NCI-H524 treated with DMSO at 0.1 percent for 48 hours (cell line): ENCODE results near the gene ADAM17.
"Not testable (repeated sequence)": the region's sequence is repeated elsewhere in the genome, so short reads cannot be mapped to it uniquely, and the experiment has no call there.

Source experiments
- DNase-seq: peaks from one replicate; lab custom pipeline; 2025; lab: John Stamatoyannopoulos, UW

The ADAM17 gene

DNA sequence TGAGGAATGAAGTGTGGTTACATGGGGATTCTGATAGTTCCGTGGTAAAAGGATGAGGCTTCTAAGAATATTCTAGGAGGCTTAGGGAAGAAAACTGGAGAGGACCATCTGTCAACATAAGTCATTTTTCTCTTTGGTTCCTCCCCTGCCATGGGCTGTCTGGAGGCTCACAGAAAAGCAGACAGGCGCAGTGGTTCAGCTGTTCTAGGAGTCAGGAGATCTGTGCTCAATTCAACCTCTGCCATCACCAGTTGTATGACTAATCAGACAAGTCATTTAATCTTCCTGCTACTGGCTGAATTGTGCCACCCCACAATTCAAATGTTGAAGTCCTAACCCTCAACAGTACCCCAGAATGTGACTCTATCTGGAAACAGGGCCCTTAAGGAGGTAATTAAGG lies 36.4 kb downstream of the ADAM17 start:
- DNase-seq = no peak

DNA sequence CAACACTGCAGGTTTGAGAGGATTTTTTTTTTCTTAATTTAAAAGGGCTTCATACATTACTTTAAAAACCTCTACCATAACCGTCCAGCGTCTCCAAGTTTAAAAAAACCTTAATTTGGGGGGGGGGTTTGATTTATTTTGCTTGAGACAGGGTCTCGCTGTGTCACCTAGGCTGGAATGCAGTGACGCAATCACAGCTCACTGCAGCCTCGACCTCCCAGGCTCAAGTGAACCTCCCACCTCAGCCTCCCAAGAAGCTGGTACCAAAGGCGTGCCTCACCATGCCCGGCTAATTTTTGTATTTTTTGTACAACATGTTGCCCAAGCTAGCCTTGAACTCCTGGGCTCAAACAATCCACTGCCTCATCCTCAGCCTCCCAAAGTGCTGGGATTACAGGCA lies 36.9 kb downstream of the ADAM17 start:
- DNase-seq = no peak

DNA sequence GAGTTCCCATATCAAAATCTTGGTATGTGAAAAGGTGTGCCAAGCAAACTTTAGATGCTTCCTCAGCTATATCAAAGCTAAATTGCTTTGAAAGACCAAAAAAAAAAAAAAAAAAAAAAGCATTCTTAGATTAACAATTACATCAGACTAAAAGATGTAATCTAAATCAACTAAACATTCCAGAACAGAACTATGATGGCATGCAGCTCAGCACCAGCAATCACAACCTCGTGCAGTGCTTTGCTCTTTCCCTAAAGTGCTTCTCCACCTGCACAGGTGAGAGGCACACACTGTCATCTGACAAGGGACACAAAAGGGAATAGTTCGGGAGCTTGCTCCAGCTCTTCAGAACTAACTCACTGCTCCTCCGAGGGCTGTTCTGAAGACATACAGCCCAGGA lies 37.5 kb downstream of the ADAM17 start:
- no peak for DNase-seq

DNA sequence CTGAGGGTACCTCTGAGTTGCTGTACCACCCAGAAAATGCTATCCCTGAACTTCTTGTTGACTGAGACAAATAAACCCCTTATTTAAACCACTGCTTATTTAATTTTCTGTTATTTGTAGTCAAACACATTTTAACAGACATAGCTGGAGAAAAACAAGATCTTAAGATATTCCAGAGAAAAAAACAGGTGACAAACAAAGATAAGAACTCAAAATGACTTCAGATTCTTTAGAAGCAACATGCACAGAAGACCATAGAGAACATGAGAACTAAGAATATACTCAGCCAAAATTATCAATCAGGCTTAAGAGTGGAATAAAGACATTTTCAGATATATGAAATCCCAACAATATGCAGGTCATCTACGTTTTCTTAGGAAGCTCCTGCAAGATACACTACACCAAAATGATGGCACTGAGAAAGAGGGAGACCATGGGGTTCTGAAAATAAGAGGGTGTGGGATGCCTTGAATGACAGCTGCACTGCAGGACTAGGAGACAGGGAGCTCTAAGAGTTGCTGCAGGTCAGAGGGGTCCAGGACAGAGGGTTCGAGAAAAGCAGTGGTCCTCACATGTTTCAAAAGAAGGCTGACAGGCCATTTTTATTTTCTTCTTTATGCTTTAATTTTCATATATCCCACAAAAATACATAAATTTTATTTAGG lies 38.4 kb downstream of the ADAM17 start:
- no peak for DNase-seq

DNA sequence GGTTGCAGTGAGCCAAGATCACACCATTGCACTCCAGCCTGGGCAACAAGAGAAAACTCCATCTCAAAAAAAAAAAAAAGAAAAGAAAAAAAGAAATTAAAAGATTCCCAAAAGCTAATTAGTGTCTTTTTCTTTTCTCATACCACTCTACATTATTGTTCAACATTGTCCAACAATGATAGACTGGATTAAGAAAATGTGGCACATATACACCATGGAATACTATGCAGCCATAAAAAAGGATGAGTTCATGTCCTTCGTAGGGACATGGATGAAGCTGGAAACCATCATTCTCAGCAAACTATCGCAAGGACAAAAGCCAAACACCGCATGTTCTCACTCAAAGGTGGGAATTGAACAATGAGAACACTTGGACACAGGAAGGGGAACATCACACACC lies 41.7 kb downstream of the ADAM17 start:
- not testable (repeated sequence) for DNase-seq

DNA sequence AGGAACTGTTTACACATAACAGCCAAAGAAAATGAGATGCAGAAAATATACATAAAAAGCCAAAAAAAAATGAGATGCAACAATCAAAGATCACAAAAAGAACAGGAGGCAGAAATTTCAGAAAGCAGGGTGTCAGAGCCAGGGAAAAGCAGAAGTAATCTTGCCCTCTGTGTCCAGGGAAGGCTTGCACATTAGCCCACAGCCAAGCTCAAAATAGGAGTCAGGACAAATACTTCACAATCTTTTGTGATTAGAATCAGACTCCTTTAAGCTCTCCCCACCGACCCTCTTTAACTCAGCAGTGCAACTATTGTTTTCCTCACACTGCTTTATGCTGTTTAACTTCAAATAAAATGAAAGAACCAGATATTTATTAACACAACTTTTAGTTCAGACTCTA lies 46.7 kb downstream of the ADAM17 start:
- DNase-seq = no peak

DNA sequence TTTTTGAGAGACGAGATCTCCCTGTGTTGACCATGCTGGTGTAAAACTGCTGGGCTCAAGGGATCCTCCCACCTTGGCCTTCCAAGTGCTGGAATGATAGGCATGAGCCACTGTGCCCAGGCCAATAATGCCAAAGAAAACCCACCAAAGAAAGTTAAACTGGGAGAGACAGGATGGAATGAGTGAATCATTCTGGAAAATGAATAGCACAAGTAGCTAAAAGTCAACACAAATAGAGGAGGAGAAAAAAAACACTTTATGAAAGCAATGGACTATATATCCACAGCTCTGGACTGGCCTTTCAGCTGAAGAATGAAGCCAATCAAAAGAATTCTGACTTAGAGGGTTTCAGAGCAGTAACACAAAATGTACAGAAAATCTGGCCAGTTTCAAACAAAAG lies 57.4 kb downstream of the ADAM17 start:
- no peak for DNase-seq

DNA sequence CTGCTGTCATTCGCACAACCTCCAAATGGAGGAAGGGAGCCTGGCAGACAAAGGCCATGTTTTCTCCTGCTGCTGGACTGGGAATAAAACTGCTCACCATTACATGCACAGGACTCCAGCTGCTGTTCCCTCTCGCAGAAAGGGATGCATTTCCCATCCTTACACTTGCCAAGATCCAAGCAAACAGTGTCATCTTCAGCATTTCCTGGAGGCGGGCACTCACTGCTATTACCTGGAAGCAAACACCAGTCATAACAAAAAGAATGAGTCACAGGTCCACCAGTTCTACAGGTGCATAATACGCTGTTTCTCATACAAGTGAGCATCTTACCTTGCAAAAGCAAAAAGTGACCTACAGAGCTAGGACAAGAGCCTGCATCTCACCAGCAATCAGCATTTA lies 58.6 kb downstream of the ADAM17 start:
- DNase-seq = no peak

DNA sequence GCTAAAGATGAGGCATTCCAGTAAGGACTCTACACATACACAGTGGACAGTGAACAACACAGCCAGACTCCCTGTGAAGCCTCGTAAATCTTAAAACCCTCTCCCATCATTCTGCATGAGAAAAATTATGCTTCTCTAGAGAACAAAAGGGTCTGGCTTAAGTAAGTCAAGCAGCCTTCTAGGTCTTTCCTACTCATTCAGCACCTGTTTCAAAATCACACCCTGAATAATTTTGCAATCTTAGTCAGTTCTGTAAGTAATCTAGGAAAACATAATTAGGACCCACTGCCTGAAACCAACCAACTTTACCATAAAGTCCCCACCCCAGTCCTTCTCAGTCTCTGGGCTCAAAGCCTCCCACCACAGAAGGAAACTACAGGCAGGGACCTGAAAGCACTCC lies 61.5 kb downstream of the ADAM17 start:
- no peak for DNase-seq

DNA sequence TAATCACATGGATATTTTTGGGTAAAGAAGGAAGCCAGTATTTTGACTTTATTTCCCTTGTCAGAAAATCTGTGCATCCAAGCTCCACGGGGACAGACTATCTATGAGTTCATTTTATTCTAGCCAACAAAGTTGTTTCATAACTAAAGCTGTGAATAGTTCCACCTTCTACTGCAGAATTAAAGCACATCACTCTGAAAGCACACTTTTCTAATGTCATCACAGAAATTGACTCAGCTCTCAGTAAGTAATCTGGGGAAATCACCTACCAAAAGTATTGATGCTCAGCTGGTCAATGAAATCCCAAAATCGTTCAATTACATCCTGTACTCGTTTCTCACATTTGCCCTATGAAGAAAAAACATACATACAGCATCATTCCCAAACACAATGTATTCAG lies 62.2 kb downstream of the ADAM17 start:
- DNase-seq = no peak

DNA sequence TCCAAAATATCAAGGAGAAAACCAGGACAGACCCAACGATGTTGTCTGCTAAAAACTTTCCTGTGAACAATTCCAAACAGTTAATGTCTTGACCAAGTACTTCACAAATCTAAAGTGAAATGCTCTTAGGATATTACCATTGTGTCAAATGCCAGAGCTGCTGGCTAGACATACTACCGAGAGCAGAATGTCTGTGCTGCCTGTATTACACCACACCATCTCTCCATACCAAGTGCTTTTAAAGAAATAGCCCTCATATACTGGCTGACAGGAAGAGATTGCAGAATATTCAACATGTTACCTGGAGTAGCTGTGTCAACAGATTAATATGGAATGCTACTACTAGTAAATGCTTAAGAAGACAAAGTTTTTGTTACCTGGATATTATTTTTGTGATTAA lies 62.7 kb downstream of the ADAM17 start:
- DNase-seq = no peak

DNA sequence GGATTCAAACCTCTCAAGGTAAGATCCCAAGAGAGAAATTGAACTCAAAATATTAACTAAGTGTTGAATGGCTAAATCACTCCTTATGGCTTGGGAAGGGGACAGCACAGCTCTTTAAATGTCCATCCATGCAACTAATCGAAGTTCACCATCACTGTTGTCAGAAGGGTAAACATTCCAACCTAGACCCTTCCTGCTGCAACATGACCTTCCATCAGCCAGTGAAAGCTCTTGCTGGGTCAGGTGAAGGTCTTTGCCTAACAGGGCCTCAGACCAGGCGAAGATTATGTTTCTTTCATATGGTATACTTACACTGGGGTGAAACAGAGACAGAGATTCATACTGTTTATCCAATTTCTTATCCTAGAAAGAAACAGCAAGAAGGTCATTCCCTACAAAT lies 64.8 kb downstream of the ADAM17 start:
- DNase-seq = no peak

DNA sequence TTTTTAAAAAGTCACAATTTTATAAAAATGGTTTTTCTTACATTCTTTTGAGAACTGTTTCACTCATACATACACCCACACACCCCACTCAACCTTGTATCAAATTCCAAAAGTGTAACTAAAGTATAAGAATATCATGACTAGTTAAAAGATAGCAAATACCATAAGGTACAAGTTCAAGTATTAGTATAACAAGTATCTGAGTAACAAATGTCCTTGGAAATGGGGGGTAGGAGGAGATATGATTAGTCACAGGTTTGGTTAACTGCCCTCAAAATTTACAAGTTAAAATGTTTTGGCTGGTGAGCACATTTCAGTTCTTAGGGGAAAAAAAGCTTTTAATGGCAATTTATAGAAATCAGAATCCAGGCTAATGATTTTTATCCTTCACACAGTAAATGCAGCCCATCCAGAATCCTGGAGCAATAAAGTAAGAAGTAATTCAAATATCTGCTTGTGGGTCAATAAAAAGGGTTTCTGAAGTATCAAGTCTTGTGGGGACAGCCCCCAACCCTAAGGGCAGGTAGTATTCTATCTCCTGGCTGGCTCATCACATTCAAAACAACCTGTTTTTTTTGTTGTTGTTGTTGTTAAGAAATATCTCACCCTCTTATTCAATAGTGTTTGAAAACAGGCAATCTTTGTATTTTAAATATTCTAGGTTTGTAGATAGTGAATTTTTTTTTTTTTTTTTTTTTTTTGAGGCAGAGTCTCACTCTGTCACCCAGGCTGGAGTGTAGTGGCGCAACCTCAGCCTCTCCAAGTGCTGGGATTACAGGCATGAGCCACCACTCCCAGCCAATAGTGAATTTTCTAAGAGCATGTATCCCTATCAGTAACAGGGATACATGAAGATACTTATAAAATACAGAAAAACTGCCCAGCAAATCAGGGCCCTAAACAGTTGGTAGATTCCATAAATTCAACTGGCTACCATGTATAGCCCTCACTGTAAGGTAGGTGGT lies 66.8 kb downstream of the ADAM17 start:
- no peak for DNase-seq

DNA sequence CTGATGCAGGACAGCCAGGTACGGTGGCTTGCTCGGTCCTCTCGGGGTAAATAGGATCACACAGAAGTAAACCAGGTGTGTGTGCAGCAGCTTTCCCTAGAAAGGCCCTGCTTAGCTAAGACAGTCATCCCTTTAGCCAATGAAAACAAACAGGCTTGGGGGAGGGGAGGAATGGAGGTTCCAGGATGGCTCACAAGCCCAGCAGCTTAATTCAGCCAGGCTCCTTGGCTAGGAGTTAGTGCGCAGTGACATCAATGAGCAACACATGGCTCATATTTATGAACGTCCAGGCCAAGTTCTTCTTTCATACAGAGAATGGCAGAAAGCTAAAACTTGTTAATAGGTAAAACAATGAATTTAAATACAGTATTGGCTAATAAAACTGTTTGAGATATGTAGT lies 71.1 kb downstream of the ADAM17 start:
- no peak for DNase-seq

DNA sequence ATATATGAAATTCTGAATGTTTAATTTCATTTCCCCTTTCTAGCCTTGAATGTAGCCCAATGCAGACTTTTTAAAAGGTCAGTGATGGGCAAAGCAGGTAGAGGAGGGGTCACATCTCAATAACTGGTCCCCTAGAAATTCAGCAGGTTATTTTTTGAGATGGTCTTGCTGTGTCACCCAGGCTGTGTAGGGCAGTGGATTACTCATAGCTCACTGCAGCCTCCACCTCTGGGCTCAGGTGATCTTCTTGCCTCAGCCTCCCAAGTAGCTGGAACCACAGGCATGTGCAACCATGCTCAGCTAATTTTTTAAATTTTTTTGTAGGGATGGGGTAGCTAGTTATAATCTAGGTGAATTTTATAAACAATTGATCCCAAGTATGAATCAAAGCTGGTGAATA lies 72.5 kb downstream of the ADAM17 start:
- no peak for DNase-seq

DNA sequence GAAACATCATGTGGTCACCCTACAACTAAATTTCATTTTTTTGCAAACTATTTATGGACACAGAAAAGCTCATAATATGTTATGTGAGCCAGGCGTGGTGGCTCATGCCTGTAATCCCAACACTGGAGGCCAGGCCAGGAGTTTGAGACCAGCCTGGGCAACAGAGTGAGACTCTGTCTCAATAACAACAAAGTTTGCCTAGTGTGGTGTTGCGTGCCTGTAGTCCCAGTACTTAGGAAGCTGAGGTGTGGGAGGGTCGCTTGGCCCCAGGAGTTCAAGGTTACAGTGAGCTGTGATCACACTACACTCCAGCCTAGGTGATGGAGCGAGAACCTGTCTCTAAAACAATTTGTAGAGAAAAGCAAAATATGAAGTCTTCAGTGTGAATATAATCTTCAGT lies 75.5 kb downstream of the ADAM17 start:
- no peak for DNase-seq

DNA sequence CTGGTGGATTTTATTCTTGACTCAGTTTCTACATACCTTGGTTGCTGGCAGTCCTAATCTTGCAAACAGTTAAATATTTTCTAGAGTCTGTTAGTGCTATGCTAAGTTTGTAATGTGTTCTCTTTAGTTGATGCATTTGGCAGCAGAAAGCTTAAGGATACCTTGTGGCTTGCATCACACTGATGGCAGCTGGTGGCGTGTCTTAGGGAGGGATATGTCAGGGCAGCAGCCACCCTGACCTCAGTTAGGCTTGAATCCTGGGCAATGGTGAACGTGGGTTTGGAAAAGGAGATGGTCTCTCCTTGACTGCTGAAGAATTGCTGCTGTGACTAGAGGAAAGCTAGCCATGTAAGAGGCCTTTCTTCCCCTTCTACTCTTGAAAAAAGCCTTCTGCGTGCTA lies 77.1 kb downstream of the ADAM17 start:
- no peak for DNase-seq

DNA sequence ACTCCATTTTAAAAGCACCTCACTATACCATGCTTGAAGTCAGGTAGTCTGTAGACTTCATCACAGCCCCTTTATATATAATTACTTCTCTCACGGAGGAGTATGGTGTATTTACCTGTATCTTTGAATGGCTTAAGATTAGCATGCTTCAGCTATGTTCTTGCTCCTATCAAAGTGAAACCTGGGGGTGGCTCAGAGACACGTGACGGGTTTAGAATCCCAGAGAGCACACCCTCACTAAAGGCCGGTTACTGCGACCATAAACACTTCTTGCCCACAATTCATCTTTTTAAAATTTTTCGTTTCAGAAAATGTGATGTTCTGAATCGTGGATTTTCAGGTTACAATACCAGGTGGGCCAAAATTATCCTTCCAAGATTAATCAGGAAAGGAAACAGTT lies 77.7 kb downstream of the ADAM17 start:
- DNase-seq = no peak

DNA sequence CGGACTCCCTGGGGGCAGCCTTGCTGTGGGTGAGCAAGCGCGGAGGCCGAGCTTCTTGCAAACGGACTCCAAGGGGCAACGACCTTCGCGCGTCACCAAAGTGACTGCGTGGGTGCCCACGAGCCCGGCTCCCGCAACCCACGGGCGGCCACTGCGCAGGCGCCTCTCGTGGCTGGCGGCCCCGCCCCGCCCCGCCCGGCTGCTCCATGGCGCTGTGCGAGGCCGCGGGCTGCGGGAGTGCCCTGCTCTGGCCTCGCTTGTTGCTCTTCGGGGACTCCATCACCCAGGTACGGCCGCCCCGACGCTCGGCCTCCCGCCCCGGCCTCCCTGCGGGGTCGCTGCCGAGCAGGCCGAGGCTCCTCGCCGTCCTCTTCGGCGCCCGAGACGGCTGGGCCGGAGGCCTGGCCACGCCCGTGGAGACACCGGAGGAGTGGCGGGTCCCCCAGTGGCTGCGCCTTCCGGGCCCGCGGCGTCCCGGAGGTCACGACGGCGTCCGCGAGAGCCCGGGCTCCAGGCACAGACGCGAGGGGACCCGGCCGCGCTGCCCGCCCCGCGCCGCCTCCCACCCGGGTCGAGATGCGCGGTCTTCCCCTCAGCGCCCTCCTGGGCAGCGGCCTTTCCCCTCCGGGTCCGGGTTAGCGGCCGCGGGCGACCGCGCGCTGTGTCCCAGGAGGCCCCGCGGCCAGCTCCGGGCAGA lies 81.1 kb downstream of the ADAM17 start, which contains the start of gene IAH1:
TSS of gene IAH1 (plus strand) at position 191 of the 697 bp plus-strand sequence. CDS start at position 207, 16 bp downstream.
- DNase-seq = no peak

DNA sequence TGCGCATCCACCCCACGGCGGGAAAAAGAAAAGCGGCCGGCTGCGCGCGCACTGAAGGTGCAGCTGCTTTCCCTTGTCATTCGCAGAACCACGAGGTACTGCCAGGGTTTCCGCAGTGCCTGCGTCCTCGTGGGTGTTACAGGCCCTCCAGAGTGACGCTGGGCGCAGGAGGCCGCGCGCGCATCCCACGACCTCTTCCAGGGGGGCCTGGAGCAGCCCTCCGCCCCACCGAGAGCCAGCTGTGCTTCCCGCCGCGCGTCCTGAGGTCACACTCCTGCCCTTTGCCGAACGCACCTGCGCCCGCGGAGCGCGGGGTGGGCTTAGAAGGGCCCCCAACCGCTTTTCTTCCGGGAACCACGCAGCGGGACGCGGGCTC lies 81.7 kb downstream of the ADAM17 start:
- no peak for DNase-seq

DNA sequence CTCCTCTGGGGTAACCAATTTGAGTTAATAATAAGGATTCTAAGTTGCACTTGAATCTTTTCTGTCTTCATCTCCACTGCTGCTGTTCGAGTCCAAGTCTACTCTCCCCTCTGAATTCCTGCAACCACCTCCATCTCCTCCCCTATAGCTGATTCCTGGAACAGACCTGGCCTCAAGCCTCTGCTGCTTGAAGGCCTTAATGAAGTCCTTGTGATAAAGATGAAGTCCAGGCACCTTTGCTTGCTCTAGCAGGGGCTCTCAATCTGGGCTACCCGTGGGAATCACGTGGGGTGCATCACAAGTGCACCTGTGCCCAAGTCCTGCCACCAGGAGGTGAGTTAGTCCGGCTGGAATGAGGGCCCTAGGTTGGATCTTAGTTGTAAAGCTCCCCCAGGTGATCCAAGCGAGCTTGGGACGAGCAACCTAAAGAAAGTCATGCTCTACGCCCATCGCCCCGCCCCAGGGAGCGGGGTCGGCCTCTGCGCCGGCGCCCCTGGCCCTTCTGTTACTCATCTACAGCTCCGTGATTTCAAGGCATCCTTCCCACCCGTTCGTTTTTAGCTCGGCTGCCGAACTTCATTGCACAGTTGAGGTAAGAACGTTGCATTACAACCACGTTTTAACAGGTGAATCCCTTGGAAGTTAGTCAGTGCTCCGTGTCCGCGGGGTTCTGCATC lies 82.2 kb downstream of the ADAM17 start:
- DNase-seq = no peak

DNA sequence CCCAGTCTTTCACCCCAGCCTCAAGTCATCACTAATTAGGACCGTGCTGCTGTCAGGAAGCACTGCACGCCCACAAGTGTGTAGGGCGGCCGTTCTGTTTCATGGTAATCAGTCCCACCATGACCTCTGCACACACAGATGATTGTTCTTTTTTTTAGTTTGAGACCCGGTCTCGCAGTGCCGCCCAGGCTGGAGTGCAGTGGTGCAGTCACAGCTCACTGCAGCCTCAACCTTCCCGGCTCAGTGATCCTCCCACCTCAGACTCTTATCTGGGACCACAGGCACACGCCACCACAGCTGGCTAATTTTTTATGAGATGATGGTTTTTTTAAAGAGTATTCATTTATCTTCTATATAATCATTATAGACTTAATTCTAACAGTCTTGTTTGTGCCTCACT lies 83.1 kb downstream of the ADAM17 start:
- DNase-seq = no peak
